H1 (cell line): ENCODE measurements around the gene ZNF550. TPM values are rescaled to one million over a fixed set of nuclear protein-coding genes. Genes with fewer than 3 reads are reported as not detected.

Experiments
- ASH2L ChIP-seq: fragments of 200-600, 300-600 bp; sonication (generic); IDR thresholded peaks from one replicate; pipeline ENCODE4 v1.7.1; 2017; ENCODE audit warnings: low read length
- ATF3 ChIP-seq: IDR thresholded peaks from 2 replicates; pipeline ENCODE4 v1.6.1; 2011; ENCODE audit warnings: low read depth, mild to moderate bottlenecking, low read length; ENCODE audit not compliant: insufficient read depth
- CREB1 ChIP-seq: IDR thresholded peaks from 2 replicates; pipeline ENCODE4 v1.6.1; 2012; ENCODE audit warnings: inconsistent platforms
- CTCF ChIP-seq, 3 experiments: IDR thresholded peaks; 1 replicate in 2 of 3; 2 replicates in 1 of 3; pipeline versions ENCODE4 v1.5.1 to v1.6.1; 2011; ENCODE audit warnings: low read length in 3 of 3, mild to moderate bottlenecking in 3 of 3, inconsistent platforms in 2 of 3, low read depth in 1 of 3, moderate library complexity in 1 of 3; ENCODE audit not compliant: insufficient read depth in 1 of 3; ENCODE audit errors: control extremely low read depth in 1 of 3
- E2F6 ChIP-seq: IDR thresholded peaks from 2 replicates; pipeline ENCODE4 v1.6.1; 2012; ENCODE audit warnings: inconsistent platforms
- GABPA ChIP-seq: IDR thresholded peaks from 2 replicates; pipeline ENCODE4 v1.6.1; 2011; ENCODE audit warnings: mild to moderate bottlenecking, low read length, moderate library complexity, borderline replicate concordance; ENCODE audit not compliant: insufficient read depth
- GTF2F1 ChIP-seq: IDR thresholded peaks from 2 replicates; pipeline ENCODE4 v1.6.1; 2012; ENCODE audit warnings: low read depth, low read length, improper control_type of control experiment, borderline replicate concordance
- HDAC2 ChIP-seq, 2 experiments: fragments of 300-600 bp in 1 of 2; sonication (generic) in 1 of 2; IDR thresholded peaks; 2 replicates each; pipeline ENCODE4 v1.6.1; 2011 to 2012; ENCODE audit warnings: low read depth in 2 of 2, low read length in 2 of 2, mild to moderate bottlenecking in 2 of 2, moderate library complexity in 2 of 2, borderline replicate concordance in 1 of 2, inconsistent platforms in 1 of 2
- KDM1A ChIP-seq: fragments of 200-600, 300-600 bp; sonication (generic); IDR thresholded peaks from 2 replicates; pipeline ENCODE4 v1.7.1; 2016; ENCODE audit warnings: mild to moderate bottlenecking, low read length, borderline replicate concordance
- POLR2AphosphoS5 ChIP-seq: IDR thresholded peaks from 2 replicates; pipeline ENCODE4 v1.6.1; 2011; ENCODE audit warnings: low read depth, low read length
- RAD21 ChIP-seq, 2 experiments: IDR thresholded peaks in 1 of 2; conservative IDR thresholded peaks in 1 of 2; 2 replicates each; pipeline ENCODE4 v1.6.1; 2011; ENCODE audit warnings: low read depth in 2 of 2, low read length in 2 of 2, improper control_type of control experiment in 1 of 2, inconsistent platforms in 1 of 2, mild to moderate bottlenecking in 1 of 2, moderate library complexity in 1 of 2
- RBBP5 ChIP-seq: IDR thresholded peaks from 2 replicates; pipeline ENCODE4 v1.7.1; 2012; ENCODE audit warnings: low read depth, mild to moderate bottlenecking, inconsistent platforms, low read length, moderate library complexity, borderline replicate concordance
- RNF2 ChIP-seq: fragments of 200-900, 300-1000 bp; sonication (generic); IDR thresholded peaks from 2 replicates; pipeline ENCODE4 v1.7.1; 2016; ENCODE audit warnings: borderline replicate concordance, low read depth, mild to moderate bottlenecking, antibody characterized with exemption, low read length; ENCODE audit not compliant: poor library complexity, severe bottlenecking; ENCODE audit errors: missing control alignments
- SAP30 ChIP-seq: fragments of 300-600 bp; sonication (generic); IDR thresholded peaks from 2 replicates; pipeline ENCODE4 v1.7.1; 2012; ENCODE audit warnings: low read length, moderate library complexity, mild to moderate bottlenecking, inconsistent platforms; ENCODE audit not compliant: insufficient read depth, insufficient replicate concordance
- SIX5 ChIP-seq: IDR thresholded peaks from 2 replicates; pipeline ENCODE4 v1.6.1; 2011; ENCODE audit warnings: mild to moderate bottlenecking, low read depth, low read length
- SRF ChIP-seq: IDR thresholded peaks from 2 replicates; pipeline ENCODE4 v1.6.1; 2011; ENCODE audit warnings: mild to moderate bottlenecking, low read depth, low read length, moderate library complexity
- TCF12 ChIP-seq: IDR thresholded peaks from 2 replicates; pipeline ENCODE4 v1.6.1; 2011; ENCODE audit warnings: low read depth, mild to moderate bottlenecking, low read length
- polyA plus RNA-seq, 7 experiments: library from polyadenylated mRNA; depleted of rRNA in 3 of 7; stranded (reverse) in 5 of 7; unstranded in 2 of 7; fragments of >200 nt in 5 of 7; fragments of 200-250 nt in 2 of 7; gene quantifications; 1 replicate in 5 of 7; 2 replicates in 1 of 7; 4 replicates in 1 of 7; pipeline versions ENCODE4 v1.2.1 to v1.2.3, GENCODE V29; 2011 to 2013; ENCODE audit warnings: missing spikeins in 2 of 7, mixed read lengths in 2 of 7
- total RNA-seq: library from RNA; stranded (reverse); fragmentation: NEBNext Ultra II Directional; extraction: Animal tissue kit (Norgen Biotek cat#: 25700); gene quantifications from 2 replicates; pipeline ENCODE4 v1.2.1, GENCODE V29; 2021

Gene ZNF550
- total and polyA plus RNA-seq, 2 of the 8 experiments (the other 6 are each of a cell fraction or from before 2014, with no cell fraction given), result 4.5 to 10.7 TPM

GRCh38 chr19:57583521-57584416 is 24.1 kb upstream of the ZNF550 start, which contains the start of gene ZIK1 (continued):
- TF ChIP-seq ASH2L (peak; percentile 60), GTF2F1 (peak; percentile 60; the same call in 1 of the 2 replicates), SAP30 (peak; percentile 22), E2F6 (peak; percentile 99), KDM1A (no peak), HDAC2 (IDR thresholded peaks at IDR 0.05; ENCODE audit: borderline replicate concordance in 1 of 2, low read depth in 2 of 2, low read length in 2 of 2) (peak in 1 of 2 experiments; percentile 97; a peak in 2 of 4 replicates), POLR2AphosphoS5 (peak; percentile 62), GABPA (peak; percentile 94; the same call in 1 of the 2 replicates), CTCF (IDR thresholded peaks at IDR 0.05; ENCODE audit: control extremely low read depth in 1 of 3, insufficient read depth in 1 of 3, low read depth in 1 of 3, low read length in 3 of 3) (peak; percentile 13 to 15 (median 15); a peak in 3 of 4 replicates), CREB1 (peak; percentile 96), TCF12 (no peak), SIX5 (peak; percentile 42; the same call in 1 of the 2 replicates), RBBP5 (0 out of 2 replicates have a peak, but pooled peaks have one; percentile 9), RAD21 (IDR thresholded peaks at IDR 0.05 in 1 of 2, conservative IDR thresholded peaks at IDR 0.05 in 1 of 2; ENCODE audit: low read depth in 2 of 2, low read length in 2 of 2) (peak in 1 of 2 experiments; percentile 12; a peak in 2 of 4 replicates), RNF2 (peak; percentile 80), SRF (no peak), ATF3 (0 out of 2 replicates have a peak, but pooled peaks have one; percentile 24)
